ENCODE measurements around the gene S100Z.
"Not testable (repeated sequence)": the region's sequence is repeated elsewhere in the genome, so short reads cannot be mapped to it uniquely, and the experiment has no call there.

The S100Z gene

GRCh38 chr5:76849419-76850291 is at the start of gene S100Z:
Gene S100Z (plus strand): TSS chr5:76850014. CDS start chr5:76875360, 25,346 bp downstream.
- no peak for FAIRE-seq

GRCh38 chr5:76800579-76800978 is 49.2 kb upstream of the S100Z start:
- DNase-seq (ENCODE audit: insufficient read length, low spot score): no peak
- FAIRE-seq: no peak

More at GRCh38 chr5:76849419-76850291, at the start of gene S100Z:
- DNase-seq (ENCODE audit: insufficient read length, low spot score): no peak

GRCh38 chr5:76801159-76801802 is 48.5 kb upstream of the S100Z start:
- no peak for DNase-seq (ENCODE audit: insufficient read length, low spot score)

GRCh38 chr5:76801803-76802195 is 48.0 kb upstream of the S100Z start:
- DNase-seq (ENCODE audit: insufficient read length, low spot score) (no peak), FAIRE-seq (no peak)

More at GRCh38 chr5:76801159-76801802, 48.5 kb upstream of the S100Z start:
- FAIRE-seq: no peak

- DNase-seq (ENCODE audit: insufficient read length, low spot score) (no peak), FAIRE-seq (no peak)
Measured at GRCh38 chr5:76804266-76804665, 45.5 kb upstream of the S100Z start.

GRCh38 chr5:76805821-76806505 is 43.9 kb upstream of the S100Z start:
- DNase-seq (ENCODE audit: insufficient read length, low spot score): no peak

GRCh38 chr5:76807296-76807695 is 42.5 kb upstream of the S100Z start:
- DNase-seq (ENCODE audit: insufficient read length, low spot score) (no peak), FAIRE-seq (no peak)

More at GRCh38 chr5:76805821-76806505, 43.9 kb upstream of the S100Z start:
- no peak for FAIRE-seq

GRCh38 chr5:76808141-76808691 is 41.6 kb upstream of the S100Z start:
- FAIRE-seq (no peak), DNase-seq (ENCODE audit: insufficient read length, low spot score) (no peak)

- no peak for DNase-seq (ENCODE audit: insufficient read length, low spot score)
- FAIRE-seq: no peak
Measured at GRCh38 chr5:76809141-76809540, 40.7 kb upstream of the S100Z start.

- FAIRE-seq: no peak
- DNase-seq (ENCODE audit: insufficient read length, low spot score): no peak
Measured at GRCh38 chr5:76810236-76810635, 39.6 kb upstream of the S100Z start.

GRCh38 chr5:76811214-76811613 is 38.6 kb upstream of the S100Z start:
- DNase-seq (ENCODE audit: insufficient read length, low spot score) (no peak), FAIRE-seq (no peak)

- not testable (repeated sequence) for FAIRE-seq; DNase-seq (ENCODE audit: insufficient read length, low spot score)
Measured at GRCh38 chr5:76812209-76812608, 37.6 kb upstream of the S100Z start.

- FAIRE-seq (no peak), DNase-seq (ENCODE audit: insufficient read length, low spot score) (no peak)
Measured at GRCh38 chr5:76813982-76814562, 35.7 kb upstream of the S100Z start.

- no peak for FAIRE-seq
- DNase-seq (ENCODE audit: insufficient read length, low spot score): no peak
Measured at GRCh38 chr5:76816110-76816831, 33.5 kb upstream of the S100Z start.

- FAIRE-seq: no peak
- DNase-seq (ENCODE audit: insufficient read length, low spot score): no peak
Measured at GRCh38 chr5:76818844-76819831, 30.7 kb upstream of the S100Z start, which contains the start of gene F2RL1. Gene F2RL1 (plus strand): TSS chr5:76819030. CDS start chr5:76819183, 153 bp downstream.

- no peak for FAIRE-seq
- no peak for DNase-seq (ENCODE audit: insufficient read length, low spot score)
Measured at GRCh38 chr5:76819851-76820525, 29.8 kb upstream of the S100Z start.

GRCh38 chr5:76820526-76820890 is 29.3 kb upstream of the S100Z start:
- DNase-seq (ENCODE audit: insufficient read length, low spot score) (no peak), FAIRE-seq (no peak)

- FAIRE-seq (no peak), DNase-seq (ENCODE audit: insufficient read length, low spot score) (no peak)
Measured at GRCh38 chr5:76821136-76821535, 28.7 kb upstream of the S100Z start.

Data from GM19239 (cell line).